GM12865 (cell line): Measurements from ENCODE around the gene BPIFA1.

Experiments used
- DNase-seq: peaks from one replicate; pipeline ENCODE4 v3.0.0; 2010; ENCODE audit warnings: low read depth
- H3K4me3 ChIP-seq: 2 replicates; pipeline ENCODE4 v1.5.1; 2011; ENCODE audit warnings: mild to moderate bottlenecking, low read depth, low read length, control low read depth
- TF ChIP-seq, protein P1 (sequence below): IDR thresholded peaks from 2 replicates; pipeline ENCODE4 v1.5.1; 2011; ENCODE audit warnings: low read length, control low read depth, low read depth, inconsistent platforms; ENCODE audit not compliant: insufficient read depth; ENCODE audit errors: missing control alignments

Gene BPIFA1

DNA sequence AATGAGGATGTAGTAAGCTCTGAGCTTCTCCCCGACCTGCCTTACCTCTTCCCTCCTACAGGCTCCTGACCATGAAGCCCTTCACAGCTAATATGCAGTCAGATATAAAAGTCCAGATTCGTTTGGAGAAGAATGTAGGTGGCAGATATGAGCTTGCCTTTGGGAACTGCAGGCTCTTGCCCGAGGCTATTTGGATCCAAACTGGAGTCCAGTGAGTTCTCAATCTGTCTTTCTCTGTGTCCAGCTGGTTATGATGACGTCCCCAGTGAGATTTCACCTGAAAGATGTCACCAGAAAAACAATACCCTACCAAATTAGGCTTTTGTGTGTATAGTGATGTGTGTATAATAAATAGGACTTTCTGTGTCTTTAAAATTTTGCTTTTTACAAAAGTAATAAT is 33.3 kb upstream of the BPIFA1 start:
- TF ChIP-seq, protein P1, sequence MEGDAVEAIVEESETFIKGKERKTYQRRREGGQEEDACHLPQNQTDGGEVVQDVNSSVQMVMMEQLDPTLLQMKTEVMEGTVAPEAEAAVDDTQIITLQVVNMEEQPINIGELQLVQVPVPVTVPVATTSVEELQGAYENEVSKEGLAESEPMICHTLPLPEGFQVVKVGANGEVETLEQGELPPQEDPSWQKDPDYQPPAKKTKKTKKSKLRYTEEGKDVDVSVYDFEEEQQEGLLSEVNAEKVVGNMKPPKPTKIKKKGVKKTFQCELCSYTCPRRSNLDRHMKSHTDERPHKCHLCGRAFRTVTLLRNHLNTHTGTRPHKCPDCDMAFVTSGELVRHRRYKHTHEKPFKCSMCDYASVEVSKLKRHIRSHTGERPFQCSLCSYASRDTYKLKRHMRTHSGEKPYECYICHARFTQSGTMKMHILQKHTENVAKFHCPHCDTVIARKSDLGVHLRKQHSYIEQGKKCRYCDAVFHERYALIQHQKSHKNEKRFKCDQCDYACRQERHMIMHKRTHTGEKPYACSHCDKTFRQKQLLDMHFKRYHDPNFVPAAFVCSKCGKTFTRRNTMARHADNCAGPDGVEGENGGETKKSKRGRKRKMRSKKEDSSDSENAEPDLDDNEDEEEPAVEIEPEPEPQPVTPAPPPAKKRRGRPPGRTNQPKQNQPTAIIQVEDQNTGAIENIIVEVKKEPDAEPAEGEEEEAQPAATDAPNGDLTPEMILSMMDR: no peak
- no peak for DNase-seq
- H3K4me3 ChIP-seq: no peak overlapping the region

DNA sequence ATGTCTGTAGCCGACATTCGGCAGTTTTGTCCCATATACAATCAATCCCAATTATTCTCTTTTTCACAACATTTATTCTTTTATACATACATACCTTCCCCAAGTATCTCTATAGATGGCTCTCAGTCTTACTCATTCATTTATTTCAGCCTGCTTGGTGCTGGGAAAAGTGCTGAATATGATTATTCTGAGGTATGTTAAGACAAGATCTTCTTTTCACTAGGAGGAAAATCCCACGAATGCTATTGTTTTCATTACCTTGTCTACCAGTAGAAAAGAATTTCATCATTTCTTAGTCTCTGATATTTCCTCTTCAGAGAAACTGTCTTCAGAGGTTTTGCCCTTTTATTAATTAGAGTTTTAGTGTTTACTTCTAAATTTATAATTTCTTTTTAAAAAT is 32.4 kb upstream of the BPIFA1 start:
- DNase-seq: no peak
- TF ChIP-seq, protein P1: no peak
- no peak overlapping the region for H3K4me3 ChIP-seq

DNA sequence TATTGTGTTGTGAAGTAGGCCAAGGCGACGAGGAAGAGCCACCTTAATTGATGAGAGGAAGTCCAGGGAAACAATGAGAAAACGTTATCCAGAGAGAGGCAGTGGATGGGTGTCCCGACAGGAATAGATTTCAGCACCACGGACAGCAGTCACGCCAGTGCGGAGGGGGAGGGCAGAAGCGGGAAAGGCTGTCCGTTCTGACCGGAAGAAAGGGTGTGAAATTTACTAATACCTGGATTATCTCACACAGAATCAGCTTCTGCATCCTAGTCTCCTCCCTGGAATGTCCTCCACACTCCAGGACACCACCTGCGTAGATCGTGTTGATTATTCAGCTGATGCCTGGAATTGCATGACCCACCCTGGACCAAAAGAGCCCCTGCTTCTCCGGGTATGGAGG is 26.0 kb upstream of the BPIFA1 start:
- no peak overlapping the region for H3K4me3 ChIP-seq
- DNase-seq: peak; percentile 63
- TF ChIP-seq, protein P1: no peak

DNA sequence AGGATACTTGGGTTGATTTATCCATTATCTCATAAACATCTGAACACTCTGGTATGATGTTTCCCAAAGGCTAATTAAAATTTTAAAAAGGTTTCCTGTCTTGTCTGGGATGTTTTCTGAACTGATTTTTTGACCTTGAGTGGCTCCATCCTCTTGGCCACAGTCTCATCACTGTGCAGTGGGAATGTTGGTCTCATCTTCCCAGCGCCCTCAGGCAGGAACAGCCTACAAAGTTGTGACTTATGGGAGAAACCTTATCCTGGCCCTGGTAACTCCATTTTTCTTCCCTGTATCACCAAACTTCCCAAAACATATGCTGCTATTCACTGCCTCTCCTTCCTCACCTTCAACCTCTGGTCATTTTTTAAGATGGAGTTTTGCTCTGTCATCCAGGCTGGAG is 25.4 kb upstream of the BPIFA1 start:
- DNase-seq: no peak
- H3K4me3 ChIP-seq: no peak overlapping the region
- TF ChIP-seq, protein P1: no peak

DNA sequence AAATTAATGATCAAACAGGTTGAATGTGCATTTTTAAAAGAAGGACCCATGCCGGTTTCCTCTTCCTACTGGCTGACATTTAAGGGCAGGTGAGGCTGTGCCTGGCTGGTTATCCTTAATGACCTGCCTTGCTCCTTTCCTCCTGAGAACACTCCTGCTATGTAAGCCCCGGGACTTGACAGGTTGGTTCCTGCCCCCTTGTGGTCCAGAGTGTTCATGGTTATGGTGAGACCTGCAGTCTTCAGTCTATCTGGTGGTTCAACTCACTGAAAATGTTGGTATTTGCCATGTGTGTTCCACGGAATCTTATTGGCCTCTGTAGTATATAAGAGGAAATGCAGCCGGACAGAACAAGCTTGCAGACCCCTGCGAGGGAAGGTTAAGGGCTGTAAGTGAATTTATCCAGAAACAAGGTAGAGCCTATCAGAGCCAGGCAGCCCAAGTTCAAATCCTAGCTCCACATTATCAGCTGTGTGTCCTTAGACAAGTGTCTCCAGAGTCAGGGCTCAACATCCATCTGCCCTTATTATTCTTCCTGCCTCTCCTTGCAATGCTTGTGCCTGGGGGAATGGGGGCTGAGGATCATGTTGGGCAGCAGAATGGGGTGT is 23.9 kb upstream of the BPIFA1 start:
- TF ChIP-seq, protein P1: peak; percentile 56
- no peak overlapping the region for H3K4me3 ChIP-seq
- peak; percentile 71 for DNase-seq

DNA sequence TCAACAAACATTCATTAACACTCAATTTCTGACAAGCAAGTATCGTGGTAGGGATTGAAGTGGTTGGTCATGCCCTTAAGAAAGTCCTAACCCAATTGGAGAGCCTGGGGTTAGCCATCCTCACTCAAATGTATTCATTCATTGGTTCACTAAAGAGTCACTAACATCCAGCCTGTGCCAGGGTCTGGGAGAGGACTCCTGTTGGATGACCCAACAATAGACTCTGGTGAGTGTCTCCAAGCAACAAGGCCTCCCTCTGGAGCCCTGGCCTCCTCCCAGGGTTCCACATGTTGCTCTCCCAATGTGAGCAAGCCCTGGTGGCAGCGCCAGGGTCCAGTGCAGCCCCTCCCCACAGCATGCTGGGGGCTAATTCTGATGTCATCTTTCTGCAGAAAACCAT is 18.7 kb upstream of the BPIFA1 start, which contains the start of gene BPIFA3:
BPIFA3 (plus strand) TSS at position 301 of the 400 bp plus-strand sequence. CDS start 185 bp downstream, outside the sequence.
- DNase-seq: no peak
- H3K4me3 ChIP-seq: no peak within 1 kb of the TSS
- TF ChIP-seq, protein P1: no peak

DNA sequence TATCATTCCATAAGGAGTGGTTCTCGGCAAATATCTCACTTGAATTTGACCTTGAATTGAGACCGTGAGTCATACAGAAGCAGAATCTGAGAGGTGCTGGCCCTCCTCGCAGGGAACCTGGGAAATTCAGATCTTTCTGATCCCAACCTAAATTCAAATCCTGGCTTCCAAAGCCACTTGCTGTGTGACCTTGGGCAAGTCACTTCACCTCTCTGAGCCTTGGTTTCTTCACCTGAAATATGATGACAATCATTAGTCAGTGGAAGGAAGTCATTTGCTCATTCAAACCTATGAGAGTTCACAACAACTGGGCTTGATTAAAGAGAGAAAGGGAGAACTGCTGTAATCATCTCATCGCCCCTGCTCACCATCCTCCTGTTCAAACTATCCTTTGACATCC is 11.4 kb upstream of the BPIFA1 start:
- DNase-seq: no peak
- TF ChIP-seq, protein P1: no peak
- H3K4me3 ChIP-seq: no peak overlapping the region
